ENCODE measurements around the gene NUP98.

DNA sequence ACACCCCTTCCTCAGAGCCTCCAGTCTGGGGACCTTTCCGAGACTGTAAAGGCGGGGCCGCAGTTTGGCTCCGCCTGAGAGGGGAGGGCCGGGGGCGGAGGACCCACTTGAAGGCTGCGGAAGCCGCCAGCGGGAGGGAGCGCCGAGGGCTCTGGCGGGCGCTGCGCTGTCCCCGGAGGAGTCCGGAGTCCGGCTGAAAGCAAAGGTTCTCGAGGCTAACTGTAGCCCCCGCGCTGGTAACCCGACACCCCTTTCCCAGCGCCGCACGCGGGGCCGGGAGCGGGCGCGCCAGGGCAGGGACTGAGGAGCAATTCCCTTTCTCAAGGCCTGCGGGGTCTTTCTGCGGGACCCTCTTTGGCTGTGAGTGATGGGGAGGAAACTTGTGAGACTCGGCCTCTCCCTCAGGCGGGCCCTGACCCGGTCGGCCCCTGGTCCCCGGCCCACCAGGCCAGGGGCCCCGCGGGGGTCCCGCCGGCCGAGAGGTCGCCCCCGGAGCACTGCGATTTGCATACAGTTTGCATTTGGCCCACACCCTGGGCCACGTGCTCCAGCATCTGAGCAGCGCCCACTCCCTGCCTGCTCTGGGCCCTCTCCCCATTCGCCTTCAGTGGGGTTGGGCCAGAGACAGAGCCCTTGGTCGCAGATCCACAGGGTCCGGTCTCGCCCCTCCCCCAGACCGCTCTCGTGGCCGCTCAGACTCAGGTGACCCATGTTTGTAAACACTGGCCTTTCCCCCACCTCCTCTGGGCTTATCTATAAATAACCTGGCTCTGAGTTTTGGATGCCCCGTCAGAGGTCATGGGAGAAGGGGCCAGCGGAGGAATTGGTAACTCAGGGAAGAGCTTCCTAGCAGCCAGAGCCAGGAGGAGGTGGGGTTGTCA lies 155.0 kb downstream of the NUP98 start:
- peak in 1 of 2 donors; percentile 75 for TF ChIP-seq POLR2A (IDR thresholded peaks at IDR 0.05)
- TF ChIP-seq, protein P1, sequence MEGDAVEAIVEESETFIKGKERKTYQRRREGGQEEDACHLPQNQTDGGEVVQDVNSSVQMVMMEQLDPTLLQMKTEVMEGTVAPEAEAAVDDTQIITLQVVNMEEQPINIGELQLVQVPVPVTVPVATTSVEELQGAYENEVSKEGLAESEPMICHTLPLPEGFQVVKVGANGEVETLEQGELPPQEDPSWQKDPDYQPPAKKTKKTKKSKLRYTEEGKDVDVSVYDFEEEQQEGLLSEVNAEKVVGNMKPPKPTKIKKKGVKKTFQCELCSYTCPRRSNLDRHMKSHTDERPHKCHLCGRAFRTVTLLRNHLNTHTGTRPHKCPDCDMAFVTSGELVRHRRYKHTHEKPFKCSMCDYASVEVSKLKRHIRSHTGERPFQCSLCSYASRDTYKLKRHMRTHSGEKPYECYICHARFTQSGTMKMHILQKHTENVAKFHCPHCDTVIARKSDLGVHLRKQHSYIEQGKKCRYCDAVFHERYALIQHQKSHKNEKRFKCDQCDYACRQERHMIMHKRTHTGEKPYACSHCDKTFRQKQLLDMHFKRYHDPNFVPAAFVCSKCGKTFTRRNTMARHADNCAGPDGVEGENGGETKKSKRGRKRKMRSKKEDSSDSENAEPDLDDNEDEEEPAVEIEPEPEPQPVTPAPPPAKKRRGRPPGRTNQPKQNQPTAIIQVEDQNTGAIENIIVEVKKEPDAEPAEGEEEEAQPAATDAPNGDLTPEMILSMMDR (IDR thresholded peaks at IDR 0.05), result no peak

Data from heart left ventricle (tissue), 13 donors.